SK-N-SH (cell line): ENCODE results near the gene AFF3. TPM values are rescaled to one million over a fixed set of nuclear protein-coding genes. Genes with fewer than 3 reads are reported as not detected.

ENCODE experiments used
- CTCF ChIA-PET: fragments of 300-600, 350-600 bp; formaldehyde crosslinking; extraction: SDS; loops from one replicate; lab custom pipeline; 2021; lab: Yijun Ruan, JAX
- POLR2A ChIA-PET: fragments of 350-600 bp; sonication (Branson Sonifier 250); formaldehyde crosslinking; extraction: SDS; loops from one replicate; lab custom pipeline; 2020; ENCODE audit warnings: antibody characterized with exemption, inconsistent platforms; lab: Yijun Ruan, JAX
- DNase-seq: peaks from one replicate; pipeline ENCODE4 v3.0.0; 2012
- H2AFZ ChIP-seq: fragments of 200-600 bp; sonication (generic); 2 replicates; pipeline ENCODE4 v1.8.1; 2016; ENCODE audit warnings: antibody characterized with exemption, mild to moderate bottlenecking, low read depth
- H3F3A ChIP-seq: fragments of 200-600 bp; sonication (generic); replicated peaks from 2 replicates; pipeline ENCODE3; 2016; ENCODE audit warnings: antibody characterized with exemption, mild to moderate bottlenecking; ENCODE audit not compliant: insufficient read depth
- H3K27ac ChIP-seq, 2 experiments: fragments of 200-500 bp in 1 of 2; fragments of 200-600 bp in 1 of 2; sonication (Bioruptor generic) in 1 of 2; sonication (generic), shearing (Covaris generic) in 1 of 2; 2 replicates each; pipeline versions ENCODE4 v1.5.1 to v1.6.1; 2014 to 2016; ENCODE audit warnings: low read depth in 2 of 2, inconsistent platforms in 1 of 2, low read length in 1 of 2, mild to moderate bottlenecking in 1 of 2, mixed read lengths in 1 of 2
- H3K27me3 ChIP-seq: fragments of 200-600 bp; sonication (generic), shearing (Covaris generic); 2 replicates; pipeline ENCODE4 v1.6.1; 2016; ENCODE audit warnings: mixed run types; ENCODE audit not compliant: insufficient read depth
- H3K36me3 ChIP-seq, 2 experiments: fragments of 200-500 bp in 1 of 2; fragments of 200-600 bp in 1 of 2; sonication (Bioruptor generic) in 1 of 2; sonication (generic) in 1 of 2; replicated peaks in 1 of 2; 2 replicates each; pipeline versions ENCODE3 to v1.5.1; 2014 to 2016; ENCODE audit warnings: low read length in 1 of 2, mild to moderate bottlenecking in 1 of 2; ENCODE audit not compliant: insufficient read depth in 2 of 2, control insufficient read depth in 1 of 2
- H3K4me1 ChIP-seq, 2 experiments: fragments of 200-500 bp in 1 of 2; fragments of 200-600 bp in 1 of 2; sonication (Bioruptor generic) in 1 of 2; sonication (generic), shearing (Covaris generic) in 1 of 2; 2 replicates each; pipeline versions ENCODE4 v1.5.1 to v1.6.1; 2014 to 2016; ENCODE audit warnings: low read depth in 1 of 2, low read length in 1 of 2, mixed run types in 1 of 2; ENCODE audit not compliant: insufficient read depth in 2 of 2, control insufficient read depth in 1 of 2
- H3K4me2 ChIP-seq: fragments of 200-600 bp; sonication (generic), shearing (Covaris generic); 2 replicates; pipeline ENCODE4 v1.6.1; 2017; ENCODE audit warnings: mixed run types
- H3K4me3 ChIP-seq, 2 experiments: fragments of 200-500 bp in 1 of 2; fragments of 200-600 bp in 1 of 2; sonication (Bioruptor generic) in 1 of 2; sonication (generic), shearing (Covaris generic) in 1 of 2; 2 replicates each; pipeline versions ENCODE4 v1.5.1 to v1.8.1; 2014 to 2016; ENCODE audit warnings: low read depth in 2 of 2, inconsistent platforms in 1 of 2, low read length in 1 of 2, mild to moderate bottlenecking in 1 of 2, mixed read lengths in 1 of 2, moderate library complexity in 1 of 2
- H3K79me2 ChIP-seq: fragments of 200-600 bp; sonication (generic); 2 replicates; pipeline ENCODE4 v1.8.1; 2017; ENCODE audit warnings: mild to moderate bottlenecking; ENCODE audit not compliant: insufficient read depth
- H3K9ac ChIP-seq: fragments of 200-600 bp; sonication (generic); 2 replicates; pipeline ENCODE4 v1.6.1; 2017; ENCODE audit warnings: mixed run types
- H3K9me2 ChIP-seq: fragments of 200-600 bp; sonication (generic); 2 replicates; pipeline ENCODE4 v1.6.1; 2017; ENCODE audit warnings: mixed run types
- H3K9me3 ChIP-seq: fragments of 200-600 bp; sonication (generic); 2 replicates; pipeline ENCODE4 v1.6.1; 2017; ENCODE audit warnings: mixed run types, mild to moderate bottlenecking, moderate library complexity
- H4K20me1 ChIP-seq: fragments of 200-600 bp; sonication (generic); 2 replicates; pipeline ENCODE4 v1.6.1; 2017; ENCODE audit warnings: mild to moderate bottlenecking, mixed run types; ENCODE audit not compliant: insufficient read depth
- FOSL2 ChIP-seq: IDR thresholded peaks from 2 replicates; pipeline ENCODE4 v1.4.0; 2012; ENCODE audit warnings: low read depth, mild to moderate bottlenecking, moderate library complexity, borderline replicate concordance
- FOXM1 ChIP-seq: IDR thresholded peaks from 2 replicates; pipeline ENCODE4 v1.4.0; 2012; ENCODE audit warnings: low read depth, mild to moderate bottlenecking
- GABPA ChIP-seq: IDR thresholded peaks from 2 replicates; pipeline ENCODE4 v1.4.0; 2012; ENCODE audit warnings: low read depth, mild to moderate bottlenecking
- IRF3 ChIP-seq: fragments of 150-350 bp; IDR thresholded peaks from 2 replicates; pipeline ENCODE4 v1.6.1; 2016; ENCODE audit warnings: mild to moderate bottlenecking, low read depth, low read length
- MAX ChIP-seq: IDR thresholded peaks from 2 replicates; pipeline ENCODE4 v1.4.0; 2012; ENCODE audit warnings: low read depth
- MXI1 ChIP-seq: IDR thresholded peaks from 2 replicates; pipeline ENCODE4 v1.6.1; 2012; ENCODE audit warnings: mild to moderate bottlenecking, low read depth, low read length, improper control_type of control experiment
- NFIC ChIP-seq: IDR thresholded peaks from 2 replicates; pipeline ENCODE4 v1.4.0; 2012; ENCODE audit warnings: borderline replicate concordance
- NRF1 ChIP-seq: IDR thresholded peaks from 2 replicates; pipeline ENCODE4 v1.6.1; 2012; ENCODE audit warnings: low read depth, mild to moderate bottlenecking, low read length
- PBX3 ChIP-seq: IDR thresholded peaks from 2 replicates; pipeline ENCODE4; 2012
- POLR2AphosphoS5 ChIP-seq: IDR thresholded peaks from 2 replicates; pipeline ENCODE4 v1.6.1; 2012; ENCODE audit warnings: low read depth, low read length
- RAD21 ChIP-seq: IDR thresholded peaks from 2 replicates; pipeline ENCODE4 v1.6.1; 2012; ENCODE audit warnings: mild to moderate bottlenecking, low read length
- RFX5 ChIP-seq: IDR thresholded peaks from 2 replicates; pipeline ENCODE4 v1.6.1; 2012; ENCODE audit warnings: mild to moderate bottlenecking, improper control_type of control experiment, low read length
- RXRA ChIP-seq: IDR thresholded peaks from 2 replicates; pipeline ENCODE4 v1.4.0; 2012; ENCODE audit warnings: low read depth, mild to moderate bottlenecking, borderline replicate concordance
- SIN3A ChIP-seq: IDR thresholded peaks from 2 replicates; pipeline ENCODE4 v1.6.1; 2012; ENCODE audit warnings: low read depth, mild to moderate bottlenecking, low read length, moderate library complexity, borderline replicate concordance
- SMC3 ChIP-seq: IDR thresholded peaks from 2 replicates; pipeline ENCODE4 v1.6.1; 2012; ENCODE audit warnings: low read depth, low read length, improper control_type of control experiment
- TAF1 ChIP-seq: IDR thresholded peaks from 2 replicates; pipeline ENCODE4 v1.6.1; 2012; ENCODE audit warnings: low read depth, mild to moderate bottlenecking, low read length, moderate library complexity, borderline replicate concordance
- TCF12 ChIP-seq: IDR thresholded peaks from 2 replicates; pipeline ENCODE4 v1.4.0; 2012
- YY1 ChIP-seq: IDR thresholded peaks from 2 replicates; pipeline ENCODE4 v1.4.0; 2012; ENCODE audit warnings: low read depth, mild to moderate bottlenecking
- WGBS: methylation state at CpG from one replicate; pipeline ENCODE4 v1.1.6; 2017; ENCODE audit warnings: low lambda C conversion rate; 5-methylcytosine and 5-hydroxymethylcytosine counted together
- polyA plus RNA-seq, 3 experiments: library from polyadenylated mRNA; depleted of rRNA; stranded (reverse); fragments of >200 nt; gene quantifications; 2 replicates each; pipeline ENCODE4 v1.2.3, GENCODE V29; 2012

The AFF3 gene
- polyA plus RNA-seq, 1 of the 3 experiments (the other 2 are of a cell fraction) = 0.36 TPM

- H3K27me3 ChIP-seq = no peaks in the 10 kb centered on the region
- H3K27ac ChIP-seq = no peak overlapping the region
- no peaks in the 10 kb centered on the region for H3K9me3 ChIP-seq
- no peak overlapping the region for H3K9ac ChIP-seq
- H3K4me2 ChIP-seq = no peak overlapping the region
- H2AFZ ChIP-seq = no peak overlapping the region
- TF ChIP-seq FOXM1 (no peak), TAF1 (no peak), RFX5 (no peak), IRF3 (no peak), RAD21 (no peak), NFIC (no peak), MXI1 (no peak), FOSL2 (no peak), RXRA (no peak), TCF12 (no peak), YY1 (no peak), PBX3 (no peak), NRF1 (no peak), POLR2AphosphoS5 (no peak), MAX (no peak), GABPA (no peak)
- H3F3A ChIP-seq = peaks cover 5% of the 10 kb centered on the region
- H4K20me1 ChIP-seq = no peaks in the 10 kb centered on the region
- WGBS = 66% methylated on average over 13 of the region's 13 CpGs
- POLR2A ChIA-PET = no interaction called here
- CTCF ChIA-PET = interaction anchor here (0.6 kb wide), 1 partner anchor 1373 kb away, joined by 3 read pairs; no protein-coding TSS in a partner anchor
- H3K79me2 ChIP-seq = no peaks in the 10 kb centered on the region
- DNase-seq = no peak
- H3K36me3 ChIP-seq = no peaks in the 10 kb centered on the region
- H3K4me3 ChIP-seq = no peak overlapping the region
- no peaks in the 10 kb centered on the region; a peak in 1 of 4 replicates for H3K4me1 ChIP-seq
- no peaks in the 10 kb centered on the region for H3K9me2 ChIP-seq
Observed at GRCh38 chr2:99771681-99772333, 370.6 kb downstream of the AFF3 start.

- no peaks in the 10 kb centered on the region for H3K9me2 ChIP-seq
- H3K27ac ChIP-seq = no peak overlapping the region
- H3K9ac ChIP-seq = no peak overlapping the region
- no peaks in the 10 kb centered on the region for H3K36me3 ChIP-seq
- H2AFZ ChIP-seq = no peak overlapping the region
- H3K4me1 ChIP-seq = no peaks in the 10 kb centered on the region
- ChIA-PET POLR2A (no interaction called here), CTCF (interaction anchor here (0.6 kb wide), 1 partner anchor 1374 kb away, joined by 3 read pairs; no protein-coding TSS in a partner anchor)
- H3K4me2 ChIP-seq = no peak overlapping the region
- H3K9me3 ChIP-seq = no peaks in the 10 kb centered on the region
- peaks cover 5% of the 10 kb centered on the region for H3F3A ChIP-seq
- H3K4me3 ChIP-seq = no peak overlapping the region
- H4K20me1 ChIP-seq = no peaks in the 10 kb centered on the region
- no peak for TF ChIP-seq SMC3
- TF ChIP-seq SIN3A = no peak
- TF ChIP-seq FOXM1 = no peak
- TF ChIP-seq GABPA = no peak
- TF ChIP-seq PBX3 = no peak
- H3K27me3 ChIP-seq = no peaks in the 10 kb centered on the region
- no peaks in the 10 kb centered on the region for H3K79me2 ChIP-seq
- WGBS = 37% methylated on average over 2 of the region's 2 CpGs
- DNase-seq = no peak
Observed at GRCh38 chr2:99770876-99771275, 371.5 kb downstream of the AFF3 start.
